ENCODE results near the gene RNF31.
A peak's percentile ranks its signal among the peaks of the same experiment; 100 is the strongest.
"Not testable (repeated sequence)": the region's sequence is repeated elsewhere in the genome, so short reads cannot be mapped to it uniquely, and the experiment has no call there.

RNF31 gene

DNA sequence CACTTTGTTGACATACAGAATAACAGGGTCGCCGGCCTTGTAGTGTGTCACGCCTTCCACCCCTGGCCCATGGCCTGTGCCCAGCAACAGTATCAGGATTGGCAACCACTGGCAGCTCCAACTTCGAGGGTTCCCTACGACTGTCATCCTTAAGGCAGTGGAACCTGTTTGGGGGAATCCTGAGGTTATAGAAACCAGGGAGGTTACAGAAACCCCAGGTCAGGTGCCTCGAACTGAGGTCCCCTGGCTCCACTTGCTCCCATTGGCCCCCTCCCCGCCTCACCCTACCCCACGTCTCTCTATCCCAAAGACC lies 47.5 kb downstream of the RNF31 start:
- no peak for DNase-seq (ENCODE audit: insufficient read length, low spot score)
- FAIRE-seq: no peak
- TF ChIP-seq POLR2A (IDR thresholded peaks at IDR 0.05; ENCODE audit: low read depth, low read length): no peak

DNA sequence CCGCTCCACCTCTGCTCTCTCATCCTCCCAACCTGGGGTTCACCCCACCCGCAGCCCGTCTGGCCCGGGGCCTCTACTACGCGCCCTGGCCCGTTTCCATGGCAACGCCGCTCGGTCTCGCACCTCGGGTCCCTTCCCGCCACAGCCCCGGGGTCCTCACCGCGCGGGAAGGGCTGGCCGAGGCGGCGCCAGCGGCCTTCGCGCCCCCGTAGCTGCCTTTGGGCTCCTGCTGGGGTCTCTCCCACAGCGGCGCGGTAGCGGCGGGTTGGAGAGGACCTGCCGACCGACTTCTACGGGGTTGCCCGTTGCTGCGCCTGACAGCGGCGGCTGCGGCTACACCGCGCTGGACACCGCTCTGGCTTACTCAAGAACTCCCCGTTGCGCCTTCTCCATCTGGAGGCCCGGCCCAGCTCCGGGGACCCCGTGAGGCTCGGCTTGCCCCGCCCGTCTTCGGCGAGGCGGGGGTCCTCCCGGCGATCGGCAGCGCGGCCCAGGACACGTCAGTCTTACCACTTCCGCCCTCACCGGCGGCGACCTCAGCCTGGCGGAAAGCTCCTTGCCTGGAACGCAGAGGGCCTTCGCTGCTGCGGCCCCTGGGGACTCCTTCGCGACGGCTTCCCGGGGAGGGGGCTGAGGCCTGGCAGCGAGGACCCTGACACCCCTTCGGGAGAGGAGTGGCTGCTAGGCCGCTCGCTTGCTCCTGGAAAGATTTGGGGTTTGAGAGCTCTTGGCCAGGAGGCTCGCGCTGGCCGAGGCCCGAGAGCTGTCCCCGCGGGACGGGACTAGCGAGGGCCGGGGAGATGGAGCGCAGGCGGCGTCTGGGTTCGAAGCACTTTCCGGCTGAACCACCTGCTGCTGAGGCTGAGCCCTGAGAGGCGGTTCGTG lies 48.1 kb downstream of the RNF31 start, which contains the start of gene TM9SF1:
Gene TM9SF1, minus strand, starts transcription at position 256 of the 885 bp plus-strand sequence. CDS start 422 bp downstream, outside the sequence.
- FAIRE-seq (no peak), DNase-seq (ENCODE audit: insufficient read length, low spot score) (peak; percentile 73)
- peak; percentile 71 for TF ChIP-seq POLR2A (IDR thresholded peaks at IDR 0.05; ENCODE audit: low read depth, low read length)

DNA sequence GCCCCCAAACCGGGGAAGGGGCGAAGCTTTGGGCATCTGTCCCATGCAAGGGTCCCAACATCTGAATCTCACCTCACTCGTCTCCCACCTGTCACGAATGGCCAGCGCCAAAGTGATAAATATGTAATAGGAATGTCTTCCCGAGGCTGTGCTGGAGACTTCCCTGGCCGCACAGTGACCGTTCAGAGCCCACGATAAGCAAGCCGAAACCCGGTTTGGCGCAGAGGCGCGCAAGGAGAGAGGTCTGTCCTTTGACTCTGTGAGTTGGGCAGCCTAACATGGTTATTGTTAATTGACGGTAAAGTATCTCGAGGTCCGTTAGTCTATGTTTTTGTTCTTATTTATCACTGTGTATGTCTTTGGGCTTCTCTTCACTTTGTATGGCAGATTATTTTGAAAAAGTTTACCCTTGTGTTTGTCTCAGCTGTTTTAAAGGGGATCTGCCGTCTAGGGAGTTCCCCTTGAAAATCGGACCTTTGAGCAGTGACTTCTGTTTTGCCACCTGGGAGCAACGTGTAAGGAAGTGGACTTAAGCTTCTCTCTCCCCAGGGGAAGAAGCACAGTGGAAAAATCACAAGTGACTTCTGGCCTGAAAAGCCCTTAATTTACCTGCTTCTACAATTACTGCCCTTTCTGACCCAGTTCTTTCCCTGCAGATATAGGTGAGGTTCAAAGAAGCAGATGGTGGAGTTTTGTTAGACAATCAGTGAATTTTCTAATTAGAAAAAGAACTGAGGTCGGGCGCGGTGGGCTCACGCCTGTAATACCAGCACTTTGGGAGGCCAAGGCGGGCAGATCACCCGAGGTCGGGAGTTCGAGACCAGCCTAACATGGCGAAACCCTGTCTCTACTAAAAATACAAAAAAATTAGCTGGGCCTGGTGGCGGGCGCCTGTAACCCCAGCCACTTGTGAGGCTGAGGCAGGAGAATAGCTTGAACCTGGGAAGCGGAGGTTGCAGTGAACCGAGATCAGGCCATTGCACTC lies 49.1 kb downstream of the RNF31 start:
- TF ChIP-seq POLR2A (IDR thresholded peaks at IDR 0.05; ENCODE audit: low read depth, low read length): no peak
- no peak for FAIRE-seq
- no peak for DNase-seq (ENCODE audit: insufficient read length, low spot score)

DNA sequence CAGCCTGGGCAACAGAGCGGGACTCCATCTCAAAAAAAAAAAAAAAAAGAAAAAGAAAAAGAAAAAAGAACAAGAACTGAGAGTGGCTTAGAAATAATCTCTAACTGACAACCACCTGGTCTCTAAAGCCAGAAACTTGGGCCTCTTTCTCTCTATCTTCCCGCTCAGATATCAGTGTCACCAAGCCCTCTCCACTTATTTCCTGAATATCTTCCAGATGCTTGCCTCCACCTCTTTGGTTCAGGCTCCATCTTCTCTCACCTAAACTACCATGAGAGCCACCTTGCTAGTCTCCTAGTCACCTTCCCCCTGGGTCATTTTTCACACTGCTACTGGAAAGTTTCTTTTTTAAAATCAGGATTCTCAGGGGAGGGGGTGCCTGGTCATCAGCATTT lies 49.8 kb downstream of the RNF31 start:
- no peak for FAIRE-seq
- no peak for TF ChIP-seq POLR2A (IDR thresholded peaks at IDR 0.05; ENCODE audit: low read depth, low read length)
- DNase-seq (ENCODE audit: insufficient read length, low spot score): no peak

GRCh38 chr14:24198814-24199524 lies 51.7 kb downstream of the RNF31 start:
- TF ChIP-seq POLR2A (IDR thresholded peaks at IDR 0.05; ENCODE audit: low read depth, low read length): no peak
- FAIRE-seq (no peak), DNase-seq (ENCODE audit: insufficient read length, low spot score) (no peak)

DNA sequence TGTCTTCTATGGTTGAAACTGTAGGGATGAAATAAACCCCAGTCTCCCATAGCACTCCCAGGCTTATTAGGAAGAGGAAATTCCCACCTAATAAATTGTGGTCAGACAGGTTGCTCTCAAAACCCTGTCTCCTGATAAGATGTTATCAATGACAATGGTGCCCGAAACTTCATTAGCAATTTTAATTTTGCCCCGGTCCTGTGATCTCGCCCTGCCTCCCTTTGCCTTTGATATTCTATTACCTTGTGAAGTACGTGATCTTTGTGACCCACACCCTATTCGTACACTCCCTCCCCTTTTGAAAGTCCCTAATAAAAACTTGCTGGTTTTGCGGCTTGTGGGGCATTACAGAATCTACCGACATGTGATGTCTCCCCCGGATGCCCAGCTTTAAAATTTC lies 55.2 kb downstream of the RNF31 start:
- not testable (repeated sequence) for DNase-seq (ENCODE audit: insufficient read length, low spot score); FAIRE-seq

GRCh38 chr14:24203249-24203886 lies 56.1 kb downstream of the RNF31 start:
- not testable (repeated sequence) for FAIRE-seq; DNase-seq (ENCODE audit: insufficient read length, low spot score)

DNA sequence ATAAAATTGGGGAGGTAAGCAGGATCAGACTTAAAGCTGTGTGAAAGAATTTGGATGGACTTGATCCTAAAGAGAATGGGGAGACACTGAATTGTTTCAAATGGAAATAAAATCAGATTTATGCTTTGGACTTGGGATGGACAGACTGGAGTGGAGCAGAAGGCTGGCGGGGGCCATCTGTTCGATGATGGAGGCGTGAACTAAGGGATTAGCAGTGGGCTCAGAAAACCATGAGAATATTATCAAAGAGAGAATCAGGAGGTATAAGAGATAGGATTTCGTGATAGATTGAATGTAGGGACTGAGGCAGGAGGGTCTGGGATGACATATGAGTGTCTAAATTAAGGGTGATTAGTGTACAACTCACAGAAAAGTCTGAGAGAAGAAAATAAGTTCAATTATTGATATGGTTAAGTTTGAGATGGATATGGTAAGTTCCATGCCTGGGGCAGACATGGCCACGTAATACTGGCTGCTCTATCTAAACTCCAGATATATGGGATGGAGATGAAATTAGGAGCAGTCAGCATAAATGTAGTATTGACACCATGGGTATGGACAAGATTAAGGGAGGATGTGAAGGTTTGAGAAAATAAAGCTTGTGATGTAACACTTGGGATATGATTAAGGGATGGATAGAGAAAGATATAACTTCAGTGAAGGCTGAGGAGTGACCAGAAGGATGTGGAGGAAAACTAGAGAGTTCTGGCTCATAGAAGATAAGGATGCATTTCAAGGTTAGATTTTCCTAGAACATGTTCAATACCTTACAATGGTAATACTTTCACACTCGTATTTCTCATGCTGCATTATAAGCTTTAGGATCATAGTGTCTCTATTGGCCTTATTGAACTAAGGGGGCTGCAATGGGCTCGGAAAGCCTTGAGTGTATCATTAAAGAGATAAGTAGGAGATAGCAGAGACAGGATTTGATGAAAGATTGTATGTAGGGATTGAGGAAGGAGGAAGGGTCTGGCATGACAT lies 57.2 kb downstream of the RNF31 start:
- TF ChIP-seq POLR2A (IDR thresholded peaks at IDR 0.05; ENCODE audit: low read depth, low read length): no peak
- no peak for DNase-seq (ENCODE audit: insufficient read length, low spot score)
- no peak for FAIRE-seq

GRCh38 chr14:24206260-24207103 lies 59.2 kb downstream of the RNF31 start:
- no peak for DNase-seq (ENCODE audit: insufficient read length, low spot score)
- no peak for TF ChIP-seq POLR2A (IDR thresholded peaks at IDR 0.05; ENCODE audit: low read depth, low read length)
- FAIRE-seq: no peak

DNA sequence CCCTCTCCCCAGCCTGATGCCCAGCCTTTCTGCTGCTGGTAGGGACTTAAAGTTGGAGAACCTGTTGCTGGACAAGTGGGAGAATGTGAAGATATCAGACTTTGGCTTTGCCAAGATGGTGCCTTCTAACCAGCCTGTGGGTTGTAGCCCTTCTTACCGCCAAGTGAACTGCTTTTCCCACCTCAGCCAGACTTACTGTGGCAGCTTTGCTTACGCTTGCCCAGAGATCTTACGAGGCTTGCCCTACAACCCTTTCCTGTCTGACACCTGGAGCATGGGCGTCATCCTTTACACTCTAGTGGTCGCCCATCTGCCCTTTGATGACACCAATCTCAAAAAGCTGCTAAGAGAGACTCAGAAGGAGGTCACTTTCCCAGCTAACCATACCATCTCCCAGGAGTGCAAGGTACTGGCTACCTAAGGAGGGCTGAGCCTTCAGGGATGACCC lies 59.8 kb downstream of the RNF31 start:
- DNase-seq (ENCODE audit: insufficient read length, low spot score) (no peak), FAIRE-seq (no peak)
- no peak for TF ChIP-seq POLR2A (IDR thresholded peaks at IDR 0.05; ENCODE audit: low read depth, low read length)

DNA sequence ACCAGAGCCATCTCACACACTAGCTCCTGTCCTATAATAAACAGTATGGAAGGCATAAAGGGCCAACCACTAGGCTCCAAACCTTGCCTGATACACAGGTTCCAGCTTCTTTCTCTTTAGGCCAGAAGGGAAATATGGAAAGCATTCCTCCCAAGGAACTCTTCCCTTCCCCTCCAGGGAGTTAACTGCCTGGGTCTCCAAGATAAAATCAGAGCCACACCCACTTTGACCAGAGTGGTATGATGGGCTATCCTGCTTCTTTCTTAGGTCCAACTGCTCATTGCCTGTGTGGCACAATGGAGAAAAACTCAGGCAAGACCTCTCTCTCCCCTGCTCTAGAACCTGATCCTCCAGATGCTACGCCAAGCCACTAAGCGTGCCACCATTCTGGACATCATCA lies 60.3 kb downstream of the RNF31 start:
- DNase-seq (ENCODE audit: insufficient read length, low spot score): no peak
- TF ChIP-seq POLR2A (IDR thresholded peaks at IDR 0.05; ENCODE audit: low read depth, low read length): no peak
- FAIRE-seq: no peak
